Upper lobe of left lung (tissue), 6 donors: ENCODE data around the gene FAM193B. TPM values are rescaled to one million over a fixed set of nuclear protein-coding genes. Genes with fewer than 3 reads are reported as not detected.
A peak's percentile ranks its signal among the peaks of the same experiment; 100 is the strongest.

Experiments used
- ATAC-seq, 2 donors: fragments of 200-7000 bp; cut with Tn5 transposase; one replicate each; pipeline ENCODE4 v1.9.1; 2022; ENCODE audit warnings: mild to moderate bottlenecking in 2 of 2, moderate library complexity in 2 of 2; ENCODE audit not compliant: low FRiP score in 2 of 2
- DNase-seq, 2 donors: peaks; one replicate each; pipeline ENCODE4 v3.0.0-alpha.2; 2019 to 2020
- H3K27ac ChIP-seq, 4 donors: fragments of 200-600 bp; sonication (generic); one replicate each; pipeline ENCODE4 v1.5.1; 2016 to 2019
- H3K27me3 ChIP-seq, 4 donors: fragments of 200-600 bp; sonication (generic); one replicate each; pipeline ENCODE4 v1.5.1; 2017 to 2019
- H3K36me3 ChIP-seq, 4 donors: fragments of 200-600 bp; sonication (generic); one replicate each; pipeline ENCODE4 v1.5.1; 2016 to 2019
- H3K4me1 ChIP-seq, 4 donors: fragments of 200-600 bp; sonication (generic); one replicate each; pipeline ENCODE4 v1.5.1; 2018 to 2019
- H3K4me3 ChIP-seq, 4 donors: fragments of 200-600 bp; sonication (generic); one replicate each; pipeline ENCODE4 v1.5.1; 2017 to 2019; ENCODE audit warnings: mild to moderate bottlenecking in 2 of 4, moderate library complexity in 1 of 4
- H3K9me3 ChIP-seq, 4 donors: fragments of 200-600 bp; sonication (generic); one replicate each; pipeline ENCODE4 v1.5.1; 2018 to 2019
- EP300 ChIP-seq, 4 donors: sonication (generic); formaldehyde crosslinking; IDR thresholded peaks; one replicate each; pipeline ENCODE4 v1.5.1; 2017; ENCODE audit warnings: antibody characterized with exemption in 4 of 4, control low read depth in 2 of 4
- POLR2A ChIP-seq, 4 donors: fragments of 450-650 bp; IDR thresholded peaks; one replicate each; pipeline ENCODE4 v1.5.1; 2016 to 2017; ENCODE audit warnings: antibody characterized with exemption in 4 of 4, mild to moderate bottlenecking in 2 of 4
- POLR2AphosphoS5 ChIP-seq, 2 donors: sonication (generic); formaldehyde crosslinking; IDR thresholded peaks; one replicate each; pipeline ENCODE4 v1.5.1; 2017; ENCODE audit warnings: antibody characterized with exemption in 2 of 2
- WGBS, 2 donors: methylation state at CpG; one replicate each; pipeline ENCODE4 v1.1.5; 2017 to 2018; 5-methylcytosine and 5-hydroxymethylcytosine counted together
- total RNA-seq, 6 donors: library from RNA; depleted of rRNA in 4 of 6; stranded (reverse); fragments of >200 nt in 4 of 6; gene quantifications; one replicate each; pipeline versions ENCODE4 v1.1.0 to v1.2.1, GENCODE V29; 2016 to 2021
- TF ChIP-seq, protein P1 (sequence below), 6 experiments: fragments of 450-650 bp in 4 of 6; fragments of 200-600 bp in 2 of 6; sonication (generic) in 2 of 6; IDR thresholded peaks; one replicate each; pipeline ENCODE4 v1.5.1; 2016 to 2019; ENCODE audit warnings: antibody characterized with exemption in 6 of 6
- donor health status: DM: no; HTN: no; CAD: no; lungs with moderate emphysema.
- donor health status: DM: no; HTN: yes; CAD: no; lungs with severe emphysema.

Gene FAM193B
- total RNA-seq, 6 donors from 2014 or later: 45.1 to 421 (median 91.4) TPM

GRCh38 chr5:177502886-177503285 is 51.5 kb downstream of the FAM193B start:
- H3K27ac ChIP-seq: no peak overlapping the region
- no peak for ATAC-seq
- WGBS, 2 donors: 72 to 83% methylated on average over 16 of the region's 16 CpGs
- no peaks in the 10 kb centered on the region for H3K9me3 ChIP-seq
- H3K27me3 ChIP-seq: no peaks in the 10 kb centered on the region
- DNase-seq: no peak
- no peak overlapping the region for H3K4me3 ChIP-seq
- TF ChIP-seq POLR2A (IDR thresholded peaks at IDR 0.05) (peak in 1 of 4 donors; percentile 8), EP300 (IDR thresholded peaks at IDR 0.05) (no peak), POLR2AphosphoS5 (IDR thresholded peaks at IDR 0.05) (no peak)
- TF ChIP-seq, protein P1, sequence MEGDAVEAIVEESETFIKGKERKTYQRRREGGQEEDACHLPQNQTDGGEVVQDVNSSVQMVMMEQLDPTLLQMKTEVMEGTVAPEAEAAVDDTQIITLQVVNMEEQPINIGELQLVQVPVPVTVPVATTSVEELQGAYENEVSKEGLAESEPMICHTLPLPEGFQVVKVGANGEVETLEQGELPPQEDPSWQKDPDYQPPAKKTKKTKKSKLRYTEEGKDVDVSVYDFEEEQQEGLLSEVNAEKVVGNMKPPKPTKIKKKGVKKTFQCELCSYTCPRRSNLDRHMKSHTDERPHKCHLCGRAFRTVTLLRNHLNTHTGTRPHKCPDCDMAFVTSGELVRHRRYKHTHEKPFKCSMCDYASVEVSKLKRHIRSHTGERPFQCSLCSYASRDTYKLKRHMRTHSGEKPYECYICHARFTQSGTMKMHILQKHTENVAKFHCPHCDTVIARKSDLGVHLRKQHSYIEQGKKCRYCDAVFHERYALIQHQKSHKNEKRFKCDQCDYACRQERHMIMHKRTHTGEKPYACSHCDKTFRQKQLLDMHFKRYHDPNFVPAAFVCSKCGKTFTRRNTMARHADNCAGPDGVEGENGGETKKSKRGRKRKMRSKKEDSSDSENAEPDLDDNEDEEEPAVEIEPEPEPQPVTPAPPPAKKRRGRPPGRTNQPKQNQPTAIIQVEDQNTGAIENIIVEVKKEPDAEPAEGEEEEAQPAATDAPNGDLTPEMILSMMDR (IDR thresholded peaks at IDR 0.05): no peak
- peaks cover 0 to 11% (median 6%) of the 10 kb centered on the region in 4 donors for H3K36me3 ChIP-seq
- peaks cover 10 to 12% (median 11%) of the 10 kb centered on the region in 4 donors for H3K4me1 ChIP-seq

- H3K36me3 ChIP-seq: peaks cover 0 to 11% (median 6%) of the 10 kb centered on the region in 4 donors
- no peak for DNase-seq
- H3K4me1 ChIP-seq: peaks cover 10 to 16% (median 14%) of the 10 kb centered on the region in 4 donors
- no peak for TF ChIP-seq POLR2A (IDR thresholded peaks at IDR 0.05)
- no peaks in the 10 kb centered on the region for H3K27me3 ChIP-seq
- no peak overlapping the region for H3K4me3 ChIP-seq
- no peaks in the 10 kb centered on the region for H3K9me3 ChIP-seq
- ATAC-seq: no peak
- no peak overlapping the region for H3K27ac ChIP-seq
- 67 to 70% methylated on average over 9 of the region's 9 CpGs for WGBS, 2 donors
Observed at GRCh38 chr5:177501874-177502678, 52.3 kb downstream of the FAM193B start.

GRCh38 chr5:177500685-177501522 is 53.5 kb downstream of the FAM193B start:
- Histone ChIP-seq H3K36me3 (peaks cover 0 to 11% (median 6%) of the 10 kb centered on the region in 4 donors), H3K27me3 (no peaks in the 10 kb centered on the region), H3K9me3 (no peaks in the 10 kb centered on the region), H3K4me3 (no peak overlapping the region), H3K27ac (no peak overlapping the region), H3K4me1 (peaks cover 18 to 27% (median 24%) of the 10 kb centered on the region in 4 donors)
- DNase-seq (peak; percentile 91), ATAC-seq (peak; percentile 51)
- TF ChIP-seq, protein P1 (IDR thresholded peaks at IDR 0.05): peak; percentile 83 to 95 (median 89)
- TF ChIP-seq POLR2A (IDR thresholded peaks at IDR 0.05): no peak
- 21 to 22% methylated on average over 7 to 10 of the region's 10 CpGs for WGBS, 2 donors

- DNase-seq: no peak
- Histone ChIP-seq H3K36me3 (peaks cover 0 to 11% (median 5%) of the 10 kb centered on the region in 4 donors), H3K9me3 (no peaks in the 10 kb centered on the region), H3K27ac (no peak overlapping the region), H3K4me3 (no peak overlapping the region), H3K27me3 (no peaks in the 10 kb centered on the region), H3K4me1 (peaks cover 29 to 38% (median 34%) of the 10 kb centered on the region in 4 donors)
- TF ChIP-seq POLR2AphosphoS5 (IDR thresholded peaks at IDR 0.05): no peak
- TF ChIP-seq, protein P1 (IDR thresholded peaks at IDR 0.05): no peak
- no peak for ATAC-seq
- WGBS, 2 donors: 77 to 82% methylated on average over 6 of the region's 6 CpGs
Observed at GRCh38 chr5:177499842-177500241, 54.5 kb downstream of the FAM193B start.
